Measurements from ENCODE around the gene SLC2A9.

The SLC2A9 gene

GRCh38 chr4:10020106-10020505 lies 1.2 kb downstream of the SLC2A9 start:
- DNase-seq (ENCODE audit: low read depth in 2 of 2, low spot score in 1 of 2), result no peak

- no peak for DNase-seq (ENCODE audit: low read depth in 2 of 2, low spot score in 1 of 2)
These were observed 1.7 kb downstream of the SLC2A9 start for GRCh38 chr4:10019521-10020051.

GRCh38 chr4:10018818-10019461 lies 2.4 kb downstream of the SLC2A9 start:
- peak; percentile 70 to 83 for DNase-seq (ENCODE audit: low read depth in 2 of 2, low spot score in 1 of 2)

GRCh38 chr4:10017037-10017893 lies 4.0 kb downstream of the SLC2A9 start:
- no peak for DNase-seq (ENCODE audit: low read depth in 2 of 2, low spot score in 1 of 2)

- DNase-seq (ENCODE audit: low read depth in 2 of 2, low spot score in 1 of 2), result no peak
These were observed 5.1 kb downstream of the SLC2A9 start for GRCh38 chr4:10016169-10016568.

- no peak for DNase-seq (ENCODE audit: low read depth in 2 of 2, low spot score in 1 of 2)
These were observed 6.0 kb downstream of the SLC2A9 start for GRCh38 chr4:10015140-10015753.

- no peak for DNase-seq (ENCODE audit: low read depth in 2 of 2, low spot score in 1 of 2)
These were observed 7.6 kb downstream of the SLC2A9 start for GRCh38 chr4:10013722-10014121.

GRCh38 chr4:10011885-10012284 lies 9.4 kb downstream of the SLC2A9 start:
- no peak for DNase-seq (ENCODE audit: low read depth in 2 of 2, low spot score in 1 of 2)

GRCh38 chr4:10011277-10011676 lies 10.0 kb downstream of the SLC2A9 start:
- DNase-seq (ENCODE audit: low read depth in 2 of 2, low spot score in 1 of 2), result no peak

- no peak for DNase-seq (ENCODE audit: low read depth in 2 of 2, low spot score in 1 of 2)
These were observed 11.3 kb downstream of the SLC2A9 start for GRCh38 chr4:10009861-10010500.

- no peak for DNase-seq (ENCODE audit: low read depth in 2 of 2, low spot score in 1 of 2)
These were observed 12.7 kb downstream of the SLC2A9 start for GRCh38 chr4:10008609-10009005.

- DNase-seq (ENCODE audit: low read depth in 2 of 2, low spot score in 1 of 2), result no peak
These were observed 13.3 kb downstream of the SLC2A9 start for GRCh38 chr4:10007793-10008608.

GRCh38 chr4:10007436-10007740 lies 13.9 kb downstream of the SLC2A9 start:
- no peak for DNase-seq (ENCODE audit: low read depth in 2 of 2, low spot score in 1 of 2)

GRCh38 chr4:10006601-10007435 lies 14.5 kb downstream of the SLC2A9 start:
- DNase-seq (ENCODE audit: low read depth in 2 of 2, low spot score in 1 of 2), result no peak

GRCh38 chr4:10006231-10006600 lies 15.1 kb downstream of the SLC2A9 start:
- DNase-seq (ENCODE audit: low read depth in 2 of 2, low spot score in 1 of 2), result no peak

- no peak for DNase-seq (ENCODE audit: low read depth in 2 of 2, low spot score in 1 of 2)
These were observed 15.7 kb downstream of the SLC2A9 start for GRCh38 chr4:10005632-10006031.

GRCh38 chr4:10003666-10004065 lies 17.6 kb downstream of the SLC2A9 start:
- DNase-seq (ENCODE audit: low read depth in 2 of 2, low spot score in 1 of 2), result no peak

- DNase-seq (ENCODE audit: low read depth in 2 of 2, low spot score in 1 of 2), result no peak
These were observed 19.0 kb downstream of the SLC2A9 start for GRCh38 chr4:10002278-10002677.

GRCh38 chr4:10001757-10002156 lies 19.5 kb downstream of the SLC2A9 start:
- no peak for DNase-seq (ENCODE audit: low read depth in 2 of 2, low spot score in 1 of 2)
